NCI-H82 treated with DMSO at 0.1 percent for 48 hours (cell line): ENCODE measurements around the gene NAA25.

Experiments used
- DNase-seq: peaks from one replicate; lab custom pipeline; 2025; ENCODE audit not compliant: unreplicated experiment; lab: John Stamatoyannopoulos, UW

NAA25 gene

GRCh38 chr12:112108202-112109079 lies at the start of gene NAA25:
NAA25 (minus strand) TSS chr12:112108783; CDS start chr12:112108773, 10 bp downstream.
- peak; percentile 77 for DNase-seq

- no peak for DNase-seq
Observed at GRCh38 chr12:112153893-112154219, 45.3 kb upstream of the NAA25 start.

GRCh38 chr12:112153181-112153892 lies 44.8 kb upstream of the NAA25 start:
- DNase-seq: no peak

- no peak for DNase-seq
Observed at GRCh38 chr12:112151766-112152541, 43.4 kb upstream of the NAA25 start.

- DNase-seq: no peak
Observed at GRCh38 chr12:112149596-112149995, 41.0 kb upstream of the NAA25 start.

- DNase-seq: no peak
Observed at GRCh38 chr12:112148031-112148513, 39.5 kb upstream of the NAA25 start.

- no peak for DNase-seq
Observed at GRCh38 chr12:112146123-112146522, 37.5 kb upstream of the NAA25 start.

- DNase-seq: no peak
Observed at GRCh38 chr12:112140728-112141127, 32.1 kb upstream of the NAA25 start.

- DNase-seq: no peak
Observed at GRCh38 chr12:112134731-112135130, 26.1 kb upstream of the NAA25 start.

GRCh38 chr12:112133418-112133817 lies 24.8 kb upstream of the NAA25 start:
- no peak for DNase-seq

GRCh38 chr12:112131686-112132085 lies 23.1 kb upstream of the NAA25 start:
- DNase-seq: no peak

- DNase-seq: no peak
Observed at GRCh38 chr12:112130441-112130998, 21.9 kb upstream of the NAA25 start.

- DNase-seq: no peak
Observed at GRCh38 chr12:112126911-112127310, 18.3 kb upstream of the NAA25 start.

- DNase-seq: no peak
Observed at GRCh38 chr12:112126000-112126438, 17.4 kb upstream of the NAA25 start.

- DNase-seq: peak; percentile 88
Observed at GRCh38 chr12:112125250-112125999, 16.8 kb upstream of the NAA25 start, which contains the start of gene TRAFD1. TRAFD1 (plus strand) TSS chr12:112125560; CDS start chr12:112130523, 4,963 bp downstream.

GRCh38 chr12:112124918-112125249 lies 16.3 kb upstream of the NAA25 start:
- no peak for DNase-seq

GRCh38 chr12:112122823-112123690 lies 14.5 kb upstream of the NAA25 start:
- DNase-seq: no peak

GRCh38 chr12:112121780-112122565 lies 13.4 kb upstream of the NAA25 start:
- no peak for DNase-seq

- no peak for DNase-seq
Observed at GRCh38 chr12:112117685-112118084, 9.1 kb upstream of the NAA25 start.
